K562 (cell line): ENCODE measurements around the gene TSPOAP1. TPM values are rescaled to one million over a fixed set of nuclear protein-coding genes. Genes with fewer than 3 reads are reported as not detected.

Experiments
- GATAD2B ChIP-seq: fragments of 450-650 bp; IDR thresholded peaks from 2 replicates; pipeline ENCODE4 v1.6.1; 2017; ENCODE audit warnings: mild to moderate bottlenecking, borderline replicate concordance
- PHF8 ChIP-seq: fragments of 200-600 bp; sonication (generic); IDR thresholded peaks from 2 replicates; pipeline ENCODE4 v1.6.1; 2012; ENCODE audit warnings: mixed run types, mild to moderate bottlenecking, inconsistent platforms, low read length, moderate library complexity, borderline replicate concordance
- ZBTB17 ChIP-seq: fragments of 450-650 bp; formaldehyde crosslinking; IDR thresholded peaks from 2 replicates; pipeline ENCODE4 v1.4.0; 2020; ENCODE audit warnings: mild to moderate bottlenecking
- ZFP1 ChIP-seq: fragments of 450-650 bp; formaldehyde crosslinking; IDR thresholded peaks from 2 replicates; pipeline ENCODE4 v1.4.0; 2020; ENCODE audit warnings: mild to moderate bottlenecking, mixed read lengths
- ZNF445 ChIP-seq: fragments of 250-450 bp; sonication (Bioruptor Pico); IDR thresholded peaks from 2 replicates; pipeline ENCODE4 v1.4.0; 2020; ENCODE audit warnings: low read depth, mild to moderate bottlenecking, moderate library complexity
- polyA plus RNA-seq, 8 experiments: library from polyadenylated mRNA; depleted of rRNA in 4 of 8; stranded (reverse) in 5 of 8; unstranded in 3 of 8; fragments of >200 nt; fragmentation: Nextera tagmentation in 2 of 8; fragmentation: Illumina TruSeq in 1 of 8; extraction: Ambion mirVana in 2 of 8; extraction: Trizol in 1 of 8; gene quantifications; 2 replicates each; pipeline versions ENCODE4 v1.2.1 to v1.2.3, GENCODE V29; 2011 to 2014; ENCODE audit warnings: inconsistent platforms in 1 of 8, missing spikeins in 1 of 8
- total RNA-seq, 7 experiments: library from RNA; depleted of rRNA in 6 of 7; stranded (reverse); fragments of >200 nt in 6 of 7; fragmentation: Illumina TruSeq in 2 of 7; extraction: Trizol in 2 of 7; gene quantifications; 2 replicates each; pipeline versions ENCODE4 v1.2.1 to v1.2.3, GENCODE V29; 2011 to 2021; ENCODE audit warnings: low replicate concordance in 1 of 7
- TF ChIP-seq, protein P1 (sequence below): fragments of 450-650 bp; IDR thresholded peaks from 2 replicates; pipeline ENCODE4 v1.6.1; 2016; ENCODE audit warnings: missing biosample characterization, missing genetic modification characterization
- TF ChIP-seq, protein P2 (sequence below): fragments of 150-350 bp; IDR thresholded peaks from 2 replicates; pipeline ENCODE4 v1.6.1; 2014; ENCODE audit warnings: low read depth, mild to moderate bottlenecking, low read length, borderline replicate concordance

TSPOAP1 gene
- total and polyA plus RNA-seq, 9 of the 15 experiments (the other 6 are each of a cell fraction or from before 2014, with no cell fraction given), result 0.87 to 3.9 (median 1.8) TPM; not detected in 2

DNA sequence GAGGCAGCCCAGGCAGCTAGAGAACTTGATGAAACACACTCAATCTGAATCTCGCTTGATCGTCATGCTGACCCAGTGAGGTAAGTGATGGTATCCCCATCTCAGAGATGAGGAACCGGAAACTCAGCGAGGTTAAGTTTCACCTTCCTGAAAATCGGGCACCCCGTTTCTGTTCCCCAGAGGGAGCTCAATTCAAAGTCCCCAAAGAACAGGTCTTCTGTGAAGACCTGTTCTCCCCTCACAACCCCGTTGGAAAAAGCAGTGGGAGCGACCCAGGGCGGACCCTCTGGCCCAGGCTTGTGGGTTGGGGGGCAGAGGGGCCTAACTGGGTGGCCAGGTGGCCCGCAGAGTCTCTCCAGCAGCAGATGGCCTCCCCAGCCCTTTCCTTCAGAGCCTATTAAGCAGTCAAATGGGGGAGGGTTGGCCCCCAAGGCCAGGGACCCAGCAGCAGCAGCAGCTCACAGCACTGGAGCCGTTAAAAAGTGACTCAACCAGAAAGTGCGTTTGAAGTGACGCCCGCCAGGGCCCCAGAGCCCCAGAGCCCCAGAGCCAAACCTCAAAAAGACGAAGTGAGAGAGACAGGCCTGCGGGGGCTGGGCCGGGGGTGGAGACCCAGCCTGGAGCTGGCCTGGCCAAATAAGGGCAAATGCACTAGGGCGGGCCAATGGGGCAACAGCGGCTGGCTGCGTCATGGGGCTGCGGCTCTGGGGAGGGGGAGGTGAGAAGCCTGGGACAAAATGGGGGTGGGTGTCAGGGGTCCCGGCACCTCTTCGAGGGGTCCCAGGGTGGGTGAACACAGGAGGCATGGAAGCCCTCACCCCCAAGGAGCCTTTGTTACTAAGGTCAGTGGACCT, 9.2 kb upstream of the TSPOAP1 start (continued):
- TF ChIP-seq ZFP1 (CRISPR knock-in tag), result no peak
- no peak for TF ChIP-seq ZBTB17 (CRISPR knock-in tag)
- TF ChIP-seq PHF8, result peak; percentile 49; the same call in 1 of the 2 replicates
- peak; percentile 25; the same call in 1 of the 2 replicates for TF ChIP-seq GATAD2B
- TF ChIP-seq, protein P1, sequence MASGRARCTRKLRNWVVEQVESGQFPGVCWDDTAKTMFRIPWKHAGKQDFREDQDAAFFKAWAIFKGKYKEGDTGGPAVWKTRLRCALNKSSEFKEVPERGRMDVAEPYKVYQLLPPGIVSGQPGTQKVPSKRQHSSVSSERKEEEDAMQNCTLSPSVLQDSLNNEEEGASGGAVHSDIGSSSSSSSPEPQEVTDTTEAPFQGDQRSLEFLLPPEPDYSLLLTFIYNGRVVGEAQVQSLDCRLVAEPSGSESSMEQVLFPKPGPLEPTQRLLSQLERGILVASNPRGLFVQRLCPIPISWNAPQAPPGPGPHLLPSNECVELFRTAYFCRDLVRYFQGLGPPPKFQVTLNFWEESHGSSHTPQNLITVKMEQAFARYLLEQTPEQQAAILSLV (tag), result no peak
- TF ChIP-seq, protein P2, sequence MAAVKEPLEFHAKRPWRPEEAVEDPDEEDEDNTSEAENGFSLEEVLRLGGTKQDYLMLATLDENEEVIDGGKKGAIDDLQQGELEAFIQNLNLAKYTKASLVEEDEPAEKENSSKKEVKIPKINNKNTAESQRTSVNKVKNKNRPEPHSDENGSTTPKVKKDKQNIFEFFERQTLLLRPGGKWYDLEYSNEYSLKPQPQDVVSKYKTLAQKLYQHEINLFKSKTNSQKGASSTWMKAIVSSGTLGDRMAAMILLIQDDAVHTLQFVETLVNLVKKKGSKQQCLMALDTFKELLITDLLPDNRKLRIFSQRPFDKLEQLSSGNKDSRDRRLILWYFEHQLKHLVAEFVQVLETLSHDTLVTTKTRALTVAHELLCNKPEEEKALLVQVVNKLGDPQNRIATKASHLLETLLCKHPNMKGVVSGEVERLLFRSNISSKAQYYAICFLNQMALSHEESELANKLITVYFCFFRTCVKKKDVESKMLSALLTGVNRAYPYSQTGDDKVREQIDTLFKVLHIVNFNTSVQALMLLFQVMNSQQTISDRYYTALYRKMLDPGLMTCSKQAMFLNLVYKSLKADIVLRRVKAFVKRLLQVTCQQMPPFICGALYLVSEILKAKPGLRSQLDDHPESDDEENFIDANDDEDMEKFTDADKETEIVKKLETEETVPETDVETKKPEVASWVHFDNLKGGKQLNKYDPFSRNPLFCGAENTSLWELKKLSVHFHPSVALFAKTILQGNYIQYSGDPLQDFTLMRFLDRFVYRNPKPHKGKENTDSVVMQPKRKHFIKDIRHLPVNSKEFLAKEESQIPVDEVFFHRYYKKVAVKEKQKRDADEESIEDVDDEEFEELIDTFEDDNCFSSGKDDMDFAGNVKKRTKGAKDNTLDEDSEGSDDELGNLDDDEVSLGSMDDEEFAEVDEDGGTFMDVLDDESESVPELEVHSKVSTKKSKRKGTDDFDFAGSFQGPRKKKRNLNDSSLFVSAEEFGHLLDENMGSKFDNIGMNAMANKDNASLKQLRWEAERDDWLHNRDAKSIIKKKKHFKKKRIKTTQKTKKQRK, result no peak
- 0 out of 2 replicates have a peak, but pooled peaks have one; percentile 7 for TF ChIP-seq ZNF445 (CRISPR knock-in tag)
- TF ChIP-seq, all 486 proteins: peak for 157
